ENCODE results near the gene SCAANT1.

The SCAANT1 gene

DNA sequence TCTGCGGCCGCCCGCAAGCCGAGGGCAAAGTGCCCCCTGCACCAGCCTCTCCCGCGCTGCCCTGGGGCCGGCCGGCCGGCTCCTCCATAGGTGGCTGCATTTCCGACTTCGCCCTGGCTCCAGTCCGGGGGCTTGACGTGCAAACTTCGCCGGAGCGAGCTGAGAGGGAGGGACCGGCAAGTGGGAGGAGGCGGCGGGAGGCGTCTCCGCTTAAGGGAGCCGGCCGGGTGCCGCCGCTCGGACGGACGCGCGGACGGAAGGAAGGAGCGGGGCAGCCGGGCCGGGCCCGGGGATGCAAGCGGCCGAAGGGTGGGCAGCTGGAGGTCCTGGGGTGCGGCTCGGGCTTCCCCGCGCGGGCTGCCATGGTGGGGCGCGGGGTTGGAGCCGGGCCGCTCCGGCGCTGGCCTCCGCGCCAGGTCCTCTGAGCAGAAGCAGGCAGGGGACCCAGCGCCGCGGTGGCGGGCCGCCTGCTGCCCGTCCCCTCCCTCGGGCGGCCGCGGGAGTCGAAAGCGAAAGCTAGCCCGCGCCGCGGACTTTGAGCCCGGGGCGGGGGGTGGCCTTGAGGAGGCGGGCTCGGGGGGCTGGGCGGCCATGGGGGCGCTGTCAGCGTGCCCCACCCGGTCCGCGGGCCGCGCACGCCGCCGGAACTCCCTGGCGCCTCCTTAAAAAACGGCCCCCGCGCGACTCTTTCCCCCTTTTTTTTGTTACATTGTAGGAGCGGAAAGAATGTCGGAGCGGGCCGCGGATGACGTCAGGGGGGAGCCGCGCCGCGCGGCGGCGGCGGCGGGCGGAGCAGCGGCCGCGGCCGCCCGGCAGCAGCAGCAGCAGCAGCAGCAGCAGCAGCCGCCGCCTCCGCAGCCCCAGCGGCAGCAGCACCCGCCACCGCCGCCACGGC, at the start of gene SCAANT1:
TSS of gene SCAANT1 (minus strand) at position 511 of the 895 bp plus-strand sequence.
- H3K4me3 Mint-ChIP-seq, result peak within 1 kb of the TSS; percentile 91
- ATAC-seq, result peak; percentile 89
- no peaks in the 10 kb centered on the region for H3K9me3 Mint-ChIP-seq
- H3K27me3 Mint-ChIP-seq, result no peaks in the 10 kb centered on the region
- H3K27ac Mint-ChIP-seq, result peak within 1 kb of the TSS; percentile 88
- peaks cover 10% of the 10 kb centered on the region for H3K36me3 Mint-ChIP-seq
- H3K4me1 Mint-ChIP-seq, result peaks cover 47% of the 10 kb centered on the region

DNA sequence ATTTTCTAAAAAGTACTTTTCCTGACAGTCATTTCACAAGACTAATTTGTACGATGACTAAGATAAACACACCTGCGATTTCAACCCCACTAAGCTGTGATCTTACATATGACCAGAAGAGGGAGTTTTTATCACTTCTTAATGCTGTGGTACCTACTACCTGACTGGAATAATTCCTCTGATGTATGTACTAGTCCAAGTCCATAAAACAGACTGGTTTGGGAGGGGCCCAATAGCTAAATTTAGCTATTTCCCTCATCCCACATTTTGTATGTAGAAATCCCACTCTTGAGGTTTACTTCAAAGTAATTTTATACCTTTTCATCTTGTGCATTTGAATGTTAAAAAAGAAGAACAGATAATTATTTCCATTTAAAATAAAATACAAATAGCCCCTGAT, 49.7 kb upstream of the SCAANT1 start:
- Mint-ChIP-seq H3K4me3 (no peak overlapping the region), H3K36me3 (peaks cover 5% of the 10 kb centered on the region), H3K27ac (no peak overlapping the region), H3K9me3 (no peaks in the 10 kb centered on the region), H3K27me3 (no peaks in the 10 kb centered on the region), H3K4me1 (peaks cover 29% of the 10 kb centered on the region)
- peak; percentile 68 for ATAC-seq

DNA sequence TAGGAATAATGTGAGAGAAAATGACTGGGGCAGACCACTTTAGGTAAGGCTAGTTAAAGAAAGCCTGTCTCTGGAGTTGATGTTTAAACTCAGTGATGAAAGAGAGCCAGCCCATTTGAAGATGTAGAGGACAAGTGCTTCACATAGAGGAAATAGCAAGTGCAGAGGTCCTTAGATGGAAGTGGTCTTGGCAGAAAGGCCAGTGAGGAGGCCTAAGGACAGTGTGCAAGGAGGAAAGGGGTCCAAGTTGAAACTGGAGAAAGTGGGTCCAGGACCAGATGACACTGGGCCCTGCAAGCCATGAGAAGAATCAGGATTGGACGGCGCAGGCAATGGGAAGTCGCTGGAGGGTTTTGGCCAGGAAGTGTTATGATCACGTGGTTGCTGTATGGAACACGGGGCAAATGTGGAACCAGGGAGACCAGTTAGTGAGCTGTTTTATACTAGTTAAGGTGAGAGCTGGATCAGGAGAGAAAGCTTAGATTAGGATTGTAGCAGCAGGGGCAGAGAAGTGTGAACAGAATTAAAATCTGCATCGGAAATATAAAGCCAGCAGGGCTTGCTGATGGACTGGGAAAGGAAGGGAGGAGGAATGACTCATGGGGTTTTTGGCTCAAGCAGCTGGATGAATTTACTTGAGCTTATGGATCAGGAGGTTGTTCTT, 48.0 kb upstream of the SCAANT1 start:
- H3K27me3 Mint-ChIP-seq, result no peaks in the 10 kb centered on the region
- no peaks in the 10 kb centered on the region for H3K9me3 Mint-ChIP-seq
- peaks cover 10% of the 10 kb centered on the region for H3K36me3 Mint-ChIP-seq
- no peak overlapping the region for H3K4me3 Mint-ChIP-seq
- H3K27ac Mint-ChIP-seq, result peak overlapping the region; percentile 13
- H3K4me1 Mint-ChIP-seq, result peaks cover 29% of the 10 kb centered on the region
- no peak for ATAC-seq

DNA sequence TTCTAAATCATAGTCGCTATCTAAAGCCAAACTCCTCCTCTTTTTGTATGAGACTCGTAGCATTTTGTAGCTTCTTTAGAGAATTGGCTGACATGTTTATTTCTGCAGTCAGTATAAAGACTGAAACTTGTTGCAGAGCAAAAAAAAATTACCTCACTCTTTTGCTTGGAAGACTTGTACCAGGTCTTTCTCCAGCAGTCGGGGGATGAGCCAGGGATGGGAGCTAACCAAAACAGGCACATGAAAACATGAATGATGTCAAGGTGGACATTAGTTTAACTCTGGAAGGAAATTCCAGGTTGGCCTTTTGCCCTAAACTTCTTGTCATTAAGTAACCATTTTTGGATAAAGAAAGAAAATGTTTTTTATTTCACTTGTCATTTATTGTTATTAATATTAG, 47.0 kb upstream of the SCAANT1 start:
- ATAC-seq, result no peak
- Mint-ChIP-seq H3K4me1 (peaks cover 31% of the 10 kb centered on the region), H3K27me3 (no peaks in the 10 kb centered on the region), H3K4me3 (no peak overlapping the region), H3K9me3 (no peaks in the 10 kb centered on the region), H3K27ac (no peak overlapping the region), H3K36me3 (peaks cover 17% of the 10 kb centered on the region)

DNA sequence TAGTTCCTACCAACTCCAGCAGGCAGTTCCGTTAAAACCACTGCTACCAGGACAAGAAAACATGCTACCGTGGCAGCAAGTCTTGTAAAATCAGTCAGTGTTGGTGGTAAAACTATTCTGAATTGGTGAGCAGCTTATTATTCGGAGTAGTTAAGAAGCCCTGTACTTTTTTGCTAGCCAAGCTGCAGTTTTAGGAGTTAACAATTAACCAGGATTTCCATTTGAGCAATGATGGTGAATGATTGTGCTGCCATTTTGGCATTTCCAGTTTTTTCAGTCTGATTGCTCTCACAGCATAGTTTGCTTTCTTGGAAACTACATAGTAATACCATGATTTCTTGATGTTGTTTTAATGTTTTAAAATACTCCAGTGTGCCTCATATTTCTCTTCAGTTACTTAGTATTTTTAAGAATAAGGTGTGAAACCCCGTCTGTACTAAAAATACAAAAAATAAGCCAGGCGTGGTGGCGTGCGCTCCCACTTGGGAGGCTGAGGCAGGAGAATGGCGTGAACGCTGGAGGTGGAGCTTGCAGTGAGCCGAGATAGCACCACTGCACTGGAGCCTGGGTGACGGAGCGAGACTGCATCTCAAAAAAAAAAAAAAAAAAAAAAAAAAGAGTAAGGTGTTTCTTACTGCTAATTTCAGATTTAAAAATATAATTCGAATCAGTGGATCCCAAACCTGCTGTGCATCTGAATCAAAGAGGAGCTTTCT, 43.8 kb upstream of the SCAANT1 start:
- ATAC-seq, result no peak

DNA sequence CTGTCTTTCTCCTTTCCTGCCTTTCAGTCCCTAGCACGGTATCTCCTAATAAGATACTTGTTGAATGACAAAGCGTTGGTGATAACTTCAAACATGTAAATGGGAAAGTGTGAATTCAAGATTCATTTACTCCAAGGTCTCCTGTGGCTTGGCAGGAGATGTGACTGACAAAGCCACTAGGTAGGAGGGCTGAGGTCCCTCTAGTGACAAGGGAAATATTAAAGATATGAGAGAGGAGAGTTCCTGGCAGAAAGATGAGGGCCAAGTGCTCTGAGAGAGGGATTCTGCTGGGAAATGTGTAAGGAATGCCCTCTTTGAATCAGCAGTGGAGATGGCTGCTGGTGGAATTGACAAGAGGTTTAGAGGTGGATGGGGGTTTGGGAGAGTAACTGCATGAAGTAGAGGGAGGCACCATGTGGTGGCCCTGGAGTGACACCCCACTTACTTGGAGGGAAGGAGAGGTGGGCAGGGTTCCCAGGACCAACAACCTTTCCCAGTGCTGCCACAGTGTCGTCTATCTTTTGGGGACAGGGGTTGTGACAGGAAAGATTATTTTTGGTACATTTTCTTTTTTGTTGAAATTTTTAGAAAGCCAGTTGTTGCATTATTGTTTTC, 43.0 kb upstream of the SCAANT1 start:
- Mint-ChIP-seq H3K4me3 (no peak overlapping the region), H3K4me1 (peaks cover 43% of the 10 kb centered on the region), H3K27me3 (no peaks in the 10 kb centered on the region), H3K9me3 (no peaks in the 10 kb centered on the region), H3K36me3 (peaks cover 22% of the 10 kb centered on the region), H3K27ac (peak overlapping the region; percentile 1)
- ATAC-seq, result no peak

More for the DNA sequence above, 43.8 kb upstream of the SCAANT1 start:
- no peak overlapping the region for H3K27ac Mint-ChIP-seq
- no peaks in the 10 kb centered on the region for H3K27me3 Mint-ChIP-seq
- H3K4me3 Mint-ChIP-seq, result no peak overlapping the region
- no peaks in the 10 kb centered on the region for H3K9me3 Mint-ChIP-seq
- H3K4me1 Mint-ChIP-seq, result peaks cover 44% of the 10 kb centered on the region
- H3K36me3 Mint-ChIP-seq, result peaks cover 22% of the 10 kb centered on the region

DNA sequence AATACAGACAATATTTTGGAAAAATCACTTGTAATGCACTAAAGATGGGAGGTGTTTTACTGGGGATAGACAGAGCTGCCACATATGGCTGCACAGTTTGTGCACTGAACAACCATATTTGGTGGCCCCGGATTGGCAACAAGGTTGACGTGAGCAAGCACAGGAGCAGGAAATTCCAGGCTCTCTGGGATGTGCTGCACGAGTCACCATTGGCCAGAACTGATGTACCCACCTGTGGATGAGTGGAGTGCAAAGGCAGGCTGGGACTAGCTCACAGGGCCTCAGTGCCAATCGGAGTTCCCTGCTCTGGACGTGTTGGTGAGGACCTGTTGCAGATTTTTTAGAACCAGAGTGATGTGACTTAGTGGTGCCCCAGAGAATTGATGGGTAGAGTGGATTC, 42.0 kb upstream of the SCAANT1 start:
- H3K36me3 Mint-ChIP-seq, result peaks cover 22% of the 10 kb centered on the region
- no peaks in the 10 kb centered on the region for H3K9me3 Mint-ChIP-seq
- H3K27ac Mint-ChIP-seq, result no peak overlapping the region
- no peak overlapping the region for H3K4me3 Mint-ChIP-seq
- peaks cover 45% of the 10 kb centered on the region for H3K4me1 Mint-ChIP-seq
- no peak for ATAC-seq
- H3K27me3 Mint-ChIP-seq, result no peaks in the 10 kb centered on the region

DNA sequence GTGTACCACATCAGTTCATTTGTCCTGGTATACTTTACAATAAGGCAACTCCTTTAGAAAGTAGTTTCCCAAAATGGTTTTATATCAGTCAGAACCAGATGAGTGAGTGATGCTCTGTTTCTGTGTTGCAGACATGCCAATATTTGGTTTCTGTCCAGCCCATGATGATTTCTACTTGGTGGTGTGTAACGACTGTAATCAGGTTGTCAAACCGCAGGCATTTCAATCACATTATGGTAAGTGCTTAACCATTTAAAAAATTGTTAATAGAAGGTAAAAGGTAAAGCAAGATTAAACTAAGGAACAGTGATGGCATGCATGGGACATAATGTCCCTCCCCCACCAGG, 40.0 kb upstream of the SCAANT1 start:
- Mint-ChIP-seq H3K27me3 (no peaks in the 10 kb centered on the region), H3K27ac (no peak overlapping the region), H3K4me1 (peaks cover 50% of the 10 kb centered on the region), H3K36me3 (peaks cover 35% of the 10 kb centered on the region), H3K9me3 (no peaks in the 10 kb centered on the region), H3K4me3 (no peak overlapping the region)
- ATAC-seq, result no peak

DNA sequence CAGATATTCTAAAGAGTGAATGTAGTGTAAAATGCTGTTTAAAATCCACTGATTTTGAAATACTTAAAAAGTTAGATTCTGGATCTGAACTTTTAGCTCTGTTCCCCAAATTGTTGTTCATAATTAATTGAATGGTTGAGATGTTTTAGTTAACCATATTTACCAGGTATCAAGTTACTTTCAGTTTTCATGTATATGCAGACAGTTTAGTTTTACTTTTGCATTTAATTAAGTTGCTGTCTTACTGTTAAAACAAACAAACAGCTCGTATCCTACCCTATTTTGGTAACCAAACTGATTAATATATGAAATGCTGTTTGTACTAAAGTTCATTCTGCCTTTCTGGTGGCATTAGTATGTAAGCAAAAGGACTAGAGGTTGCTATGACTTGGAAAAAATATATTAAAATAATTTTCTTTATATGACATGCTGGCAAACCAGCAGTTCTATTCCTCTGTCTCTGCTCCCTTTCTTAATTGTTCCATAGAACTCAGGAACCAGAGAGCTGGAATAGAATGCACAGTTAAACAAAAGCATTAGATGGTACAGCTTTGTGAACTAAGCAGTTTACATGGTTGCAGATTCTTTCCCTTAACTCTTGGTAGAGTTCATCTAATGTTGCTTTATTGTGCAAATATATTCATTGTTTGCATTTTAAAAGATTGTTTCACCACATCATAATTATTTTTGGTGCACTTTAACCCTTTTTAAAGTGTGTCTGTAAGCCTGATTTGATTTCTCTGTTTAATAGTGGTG, 39.5 kb upstream of the SCAANT1 start:
- no peaks in the 10 kb centered on the region for H3K27me3 Mint-ChIP-seq
- peak overlapping the region; percentile 60 for H3K27ac Mint-ChIP-seq
- ATAC-seq, result no peak
- peaks cover 41% of the 10 kb centered on the region for H3K36me3 Mint-ChIP-seq
- peaks cover 55% of the 10 kb centered on the region for H3K4me1 Mint-ChIP-seq
- H3K4me3 Mint-ChIP-seq, result peak overlapping the region; percentile 7
- H3K9me3 Mint-ChIP-seq, result no peaks in the 10 kb centered on the region

DNA sequence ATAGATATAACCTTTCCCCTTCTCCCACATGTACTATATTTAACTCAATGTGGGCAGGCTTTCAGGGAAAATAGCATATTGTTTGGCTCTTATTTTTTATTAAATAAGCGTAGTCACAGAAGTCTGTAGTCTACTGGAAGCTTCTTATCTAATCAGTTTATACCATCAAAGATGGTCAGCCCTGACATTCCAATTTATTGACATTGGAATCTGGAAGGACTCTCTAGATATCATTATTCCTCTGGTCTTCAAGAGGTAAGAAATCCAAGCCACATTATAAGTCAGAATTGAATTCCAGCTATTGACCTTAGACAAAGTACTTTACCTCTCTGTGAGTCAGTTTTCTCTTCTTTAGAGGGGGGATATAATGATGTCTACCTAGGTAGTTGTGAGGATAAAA, 38.5 kb upstream of the SCAANT1 start:
- Mint-ChIP-seq H3K9me3 (no peaks in the 10 kb centered on the region), H3K27ac (peak overlapping the region; percentile 60), H3K36me3 (peaks cover 49% of the 10 kb centered on the region), H3K4me1 (peaks cover 61% of the 10 kb centered on the region), H3K27me3 (no peaks in the 10 kb centered on the region), H3K4me3 (no peak overlapping the region)
- no peak for ATAC-seq

DNA sequence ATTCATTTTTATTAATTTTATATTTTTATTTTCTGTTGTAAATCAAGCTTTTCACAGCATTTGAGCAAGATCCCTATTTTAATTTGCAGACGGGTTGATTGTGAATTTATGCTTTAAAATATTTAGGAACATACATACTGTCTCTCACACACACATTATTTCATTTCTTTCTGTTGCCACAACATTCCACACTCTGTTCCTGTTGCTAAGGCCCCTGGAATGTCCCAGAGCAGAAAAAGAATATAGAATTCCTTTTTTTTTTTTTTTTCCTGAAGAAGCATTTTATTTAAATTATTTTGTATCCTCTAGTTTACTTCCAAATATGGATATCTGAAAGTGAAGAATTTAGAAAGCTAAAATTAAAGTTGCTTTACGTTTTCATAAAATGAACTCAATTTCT, 36.8 kb upstream of the SCAANT1 start:
- H3K27me3 Mint-ChIP-seq, result no peaks in the 10 kb centered on the region
- H3K4me3 Mint-ChIP-seq, result no peak overlapping the region
- H3K27ac Mint-ChIP-seq, result no peak overlapping the region
- peaks cover 41% of the 10 kb centered on the region for H3K36me3 Mint-ChIP-seq
- no peak for ATAC-seq
- H3K4me1 Mint-ChIP-seq, result peaks cover 58% of the 10 kb centered on the region
- H3K9me3 Mint-ChIP-seq, result no peaks in the 10 kb centered on the region

DNA sequence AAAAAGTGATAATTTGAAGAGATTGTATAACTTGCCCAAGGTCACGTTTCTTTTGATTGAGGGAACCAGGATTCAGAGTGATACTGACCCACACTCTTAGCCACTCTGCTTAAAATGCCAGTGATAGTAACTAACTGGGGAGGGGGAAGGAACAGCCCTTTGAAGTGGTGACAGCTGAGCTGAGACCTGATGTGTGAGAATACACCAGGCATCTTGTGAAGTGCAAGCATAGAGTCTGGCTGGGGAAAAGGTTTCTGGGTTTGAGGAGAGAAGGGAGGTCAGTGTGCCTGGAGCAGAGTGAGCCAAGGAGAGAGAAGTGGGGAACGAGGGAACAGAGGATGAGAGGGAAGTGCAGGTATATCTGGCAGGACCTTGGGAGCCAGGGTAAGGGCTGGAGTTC, 35.4 kb upstream of the SCAANT1 start:
- H3K9me3 Mint-ChIP-seq, result no peaks in the 10 kb centered on the region
- H3K4me1 Mint-ChIP-seq, result peaks cover 66% of the 10 kb centered on the region
- peaks cover 45% of the 10 kb centered on the region for H3K36me3 Mint-ChIP-seq
- H3K27ac Mint-ChIP-seq, result peak overlapping the region; percentile 23
- no peaks in the 10 kb centered on the region for H3K27me3 Mint-ChIP-seq
- ATAC-seq, result no peak
- no peak overlapping the region for H3K4me3 Mint-ChIP-seq

DNA sequence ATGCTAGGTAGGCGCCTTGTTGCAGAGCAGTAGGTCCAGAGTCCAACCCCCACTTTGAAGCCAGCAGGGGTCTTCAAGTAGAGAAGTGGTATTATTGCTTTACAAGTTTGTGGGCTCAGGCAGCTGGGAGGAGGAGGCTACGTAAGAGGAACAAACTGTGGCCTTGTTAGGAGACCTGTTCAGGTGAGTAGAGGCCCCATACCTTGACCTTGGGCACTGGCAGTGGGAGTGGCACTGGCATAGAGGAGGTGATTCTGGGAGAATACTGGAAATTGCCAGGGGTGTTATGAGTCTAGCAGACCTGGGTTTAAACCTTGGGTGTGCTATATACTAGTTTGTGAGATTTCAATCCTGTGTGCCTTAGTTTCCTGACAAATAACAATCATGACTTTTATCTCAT, 34.6 kb upstream of the SCAANT1 start:
- H3K9me3 Mint-ChIP-seq, result no peaks in the 10 kb centered on the region
- no peak overlapping the region for H3K4me3 Mint-ChIP-seq
- no peak for ATAC-seq
- H3K27ac Mint-ChIP-seq, result no peak overlapping the region
- peaks cover 49% of the 10 kb centered on the region for H3K36me3 Mint-ChIP-seq
- peaks cover 70% of the 10 kb centered on the region for H3K4me1 Mint-ChIP-seq
- no peaks in the 10 kb centered on the region for H3K27me3 Mint-ChIP-seq

DNA sequence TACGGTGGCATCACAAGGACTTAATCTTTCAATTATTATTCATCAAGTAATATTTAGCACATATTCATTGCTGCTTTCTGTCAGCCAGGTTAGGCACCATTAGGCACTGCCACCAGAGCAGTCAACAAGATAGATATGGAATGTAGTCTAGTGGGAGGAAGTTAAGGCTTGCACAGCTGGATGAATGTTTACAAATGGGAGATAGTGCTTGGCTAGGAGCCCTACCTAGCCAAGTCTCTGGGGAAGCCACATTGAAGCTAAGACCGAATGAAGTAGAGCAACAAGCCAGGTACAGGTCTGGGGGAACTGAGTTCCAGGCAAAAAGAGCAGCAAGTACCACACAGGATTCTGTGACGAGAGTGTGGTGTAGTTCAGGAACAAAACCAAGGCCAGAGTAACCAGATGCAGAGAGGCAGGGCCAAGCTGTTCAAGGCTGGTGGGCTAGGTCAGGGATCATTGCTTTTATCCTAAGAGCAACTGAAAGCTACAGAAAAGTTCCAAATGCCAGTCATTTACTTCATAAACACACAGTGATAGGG, 33.4 kb upstream of the SCAANT1 start:
- Mint-ChIP-seq H3K27ac (no peak overlapping the region), H3K4me3 (no peak overlapping the region), H3K36me3 (peaks cover 50% of the 10 kb centered on the region), H3K9me3 (no peaks in the 10 kb centered on the region), H3K27me3 (no peaks in the 10 kb centered on the region), H3K4me1 (peaks cover 61% of the 10 kb centered on the region)
- no peak for ATAC-seq
